GM10248 (cell line): ENCODE measurements around the gene OLFM2.
A peak's percentile ranks its signal among the peaks of the same experiment; 100 is the strongest.

Source experiments
- CTCF ChIA-PET: fragments of 300-600 bp; sonication (Branson Sonifier 250); formaldehyde crosslinking; extraction: SDS; loops from one replicate; lab custom pipeline; 2021; ENCODE audit warnings: antibody characterized with exemption; lab: Yijun Ruan, JAX
- POLR2A ChIA-PET: fragments of 350-650 bp; sonication (Branson Sonifier 250); formaldehyde crosslinking; extraction: SDS; loops from one replicate; lab custom pipeline; 2020; ENCODE audit warnings: antibody characterized with exemption; lab: Yijun Ruan, JAX
- DNase-seq: peaks from one replicate; pipeline ENCODE4 v3.0.0; 2012; ENCODE audit errors: extremely low spot score
- CTCF ChIP-seq: IDR thresholded peaks from 2 replicates; pipeline ENCODE4 v1.5.1; 2012; ENCODE audit warnings: mild to moderate bottlenecking, low read depth; ENCODE audit errors: extremely low read depth, missing control alignments, control extremely low read depth

Gene OLFM2

GRCh38 chr19:9917321-9917720 is 19.0 kb downstream of the OLFM2 start:
- POLR2A ChIA-PET, result no interaction called here
- DNase-seq, result no peak
- TF ChIP-seq CTCF, result no peak
- CTCF ChIA-PET, result interaction anchor here (1.0 kb wide), 1 partner anchor 13 kb away, joined by 3 read pairs; no protein-coding TSS in a partner anchor

GRCh38 chr19:9916719-9917118 is 19.6 kb downstream of the OLFM2 start:
- DNase-seq, result no peak
- CTCF ChIA-PET, result interaction anchor here (1.0 kb wide), 1 partner anchor 14 kb away, joined by 3 read pairs; no protein-coding TSS in a partner anchor
- POLR2A ChIA-PET, result no interaction called here
- no peak for TF ChIP-seq CTCF

GRCh38 chr19:9914315-9915207 is 21.8 kb downstream of the OLFM2 start:
- CTCF ChIA-PET, result interaction anchor here (1.0 kb wide), 1 partner anchor 8 kb away, joined by 3 read pairs; no protein-coding TSS in a partner anchor
- POLR2A ChIA-PET, result no interaction called here
- TF ChIP-seq CTCF, result peak; percentile 85
- DNase-seq, result peak; percentile 87

- ChIA-PET POLR2A (no interaction called here), CTCF (no interaction called here)
- TF ChIP-seq CTCF, result no peak
- DNase-seq, result no peak
Measured at GRCh38 chr19:9914001-9914314, 22.4 kb downstream of the OLFM2 start.

GRCh38 chr19:9913237-9914000 is 22.9 kb downstream of the OLFM2 start:
- POLR2A ChIA-PET, result no interaction called here
- DNase-seq, result no peak
- TF ChIP-seq CTCF, result no peak
- CTCF ChIA-PET, result no interaction called here

GRCh38 chr19:9912551-9913236 is 23.6 kb downstream of the OLFM2 start:
- ChIA-PET POLR2A (no interaction called here), CTCF (interaction anchor here (1.0 kb wide), 1 partner anchor 12 kb away, joined by 3 read pairs; no protein-coding TSS in a partner anchor)
- no peak for TF ChIP-seq CTCF
- no peak for DNase-seq
